Measurements from ENCODE around the gene NFYA. TPM values are rescaled to one million over a fixed set of nuclear protein-coding genes. Genes with fewer than 3 reads are reported as not detected.
A peak's percentile ranks its signal among the peaks of the same experiment; 100 is the strongest.

Gene NFYA
- total RNA-seq, 2 experiments from 2014 or later = 26.2 to 29.8 TPM

DNA sequence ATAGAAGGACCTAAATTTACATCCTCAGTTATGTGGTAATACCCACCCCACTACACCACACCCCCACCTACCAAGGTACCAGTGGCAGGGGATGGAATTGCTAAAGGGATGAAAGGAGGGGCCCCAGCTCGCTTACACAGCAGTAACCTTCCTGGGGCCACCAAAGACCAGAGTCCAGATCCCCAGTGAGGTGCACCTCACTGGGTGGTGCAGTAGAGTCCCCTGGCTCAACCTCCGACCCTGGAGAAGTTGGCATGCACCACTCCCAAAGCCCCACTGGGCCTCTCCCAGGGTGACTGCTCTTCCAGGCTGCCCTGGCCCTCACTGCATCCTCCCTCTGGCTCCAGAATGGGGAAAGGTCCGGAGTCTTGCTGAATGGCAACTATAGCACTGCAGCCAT lies 34.6 kb upstream of the NFYA start:
- Mint-ChIP-seq H3K27me3 (no peaks in the 10 kb centered on the region), H3K4me3 (no peak overlapping the region), H3K4me1 (peaks cover 7% of the 10 kb centered on the region), H3K36me3 (ENCODE audit: low read depth) (no peaks in the 10 kb centered on the region), H3K9me3 (no peaks in the 10 kb centered on the region), H3K27ac (no peak overlapping the region)
- no peak for DNase-seq
- POLR2A ChIA-PET = interaction anchor here (2.6 kb wide), 1 partner anchor 10 kb away, joined by 18 read pairs; no protein-coding TSS in a partner anchor
- CTCF ChIA-PET = interaction anchor here (0.8 to 5.6 kb wide), 7 partner anchors 8 to 35 kb away, joined by 3 to 68 read pairs (median 8); partner anchors contain the start of gene APOBEC2

DNA sequence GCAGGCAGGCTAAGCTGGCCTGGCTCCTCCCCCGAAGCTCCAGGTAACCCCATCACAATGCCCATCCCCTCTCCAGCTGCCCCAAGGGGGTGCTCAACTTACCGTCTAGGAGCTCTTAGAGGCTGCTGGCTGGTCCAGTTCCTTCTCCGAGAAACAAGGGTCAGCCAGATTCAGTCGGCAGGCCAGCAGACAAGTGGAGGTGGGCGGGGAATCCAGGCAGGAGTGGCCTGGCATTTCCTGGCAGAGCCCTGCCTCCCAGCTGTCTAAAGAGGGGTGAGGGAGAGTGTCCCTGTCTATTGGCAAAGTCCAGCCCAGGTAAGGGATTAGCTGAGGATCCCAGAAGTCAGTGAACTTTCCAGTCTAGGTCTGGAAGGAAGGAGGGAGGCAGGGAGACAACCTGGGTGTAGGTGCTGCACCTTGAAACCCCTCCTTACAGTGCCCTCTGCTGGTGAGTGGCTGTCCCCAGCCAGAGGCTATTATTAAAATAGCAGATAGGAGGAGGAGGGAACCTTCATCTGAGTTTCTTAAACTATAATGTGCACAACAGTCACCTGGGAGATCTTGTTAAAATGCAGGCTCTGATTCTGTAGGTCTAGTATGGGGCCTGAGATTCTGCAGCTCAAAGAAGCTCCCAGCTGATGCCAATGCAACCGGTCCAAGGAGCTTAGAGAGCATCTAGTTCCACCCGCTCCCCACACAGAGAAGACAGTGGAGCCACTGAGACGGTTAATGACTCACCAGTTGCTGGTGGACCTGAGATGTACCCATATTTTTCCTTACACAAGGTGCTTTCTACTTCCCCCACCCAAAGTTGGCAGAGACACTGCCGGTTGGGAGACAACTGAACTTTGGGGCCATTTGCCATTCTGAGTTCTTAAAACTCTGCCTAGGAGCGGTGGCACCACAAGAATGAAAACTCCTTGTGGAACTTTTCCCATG lies 33.4 kb upstream of the NFYA start, which contains the start of gene UNC5CL:
Gene UNC5CL (minus strand): TSS at position 162 of the 939 bp plus-strand sequence. CDS start 4,147 bp downstream, outside the sequence.
- no peaks in the 10 kb centered on the region for H3K9me3 Mint-ChIP-seq
- ChIA-PET CTCF (interaction anchor here (0.7 to 5.6 kb wide), 13 partner anchors 10 to 267 kb away, joined by 3 to 68 read pairs (median 4); partner anchors contain the start of genes APOBEC2, NFYA and OARD1), POLR2A (interaction anchor here (0.9 to 1.8 kb wide), 4 partner anchors 8 to 32 kb away, joined by 3 to 5 read pairs (median 4); no protein-coding TSS in a partner anchor)
- H3K27me3 Mint-ChIP-seq = no peaks in the 10 kb centered on the region
- H3K4me1 Mint-ChIP-seq = peaks cover 7% of the 10 kb centered on the region
- H3K36me3 Mint-ChIP-seq (ENCODE audit: low read depth) = no peaks in the 10 kb centered on the region
- H3K4me3 Mint-ChIP-seq = no peak within 1 kb of the TSS
- no peak within 1 kb of the TSS for H3K27ac Mint-ChIP-seq
- peak; percentile 67 for DNase-seq

DNA sequence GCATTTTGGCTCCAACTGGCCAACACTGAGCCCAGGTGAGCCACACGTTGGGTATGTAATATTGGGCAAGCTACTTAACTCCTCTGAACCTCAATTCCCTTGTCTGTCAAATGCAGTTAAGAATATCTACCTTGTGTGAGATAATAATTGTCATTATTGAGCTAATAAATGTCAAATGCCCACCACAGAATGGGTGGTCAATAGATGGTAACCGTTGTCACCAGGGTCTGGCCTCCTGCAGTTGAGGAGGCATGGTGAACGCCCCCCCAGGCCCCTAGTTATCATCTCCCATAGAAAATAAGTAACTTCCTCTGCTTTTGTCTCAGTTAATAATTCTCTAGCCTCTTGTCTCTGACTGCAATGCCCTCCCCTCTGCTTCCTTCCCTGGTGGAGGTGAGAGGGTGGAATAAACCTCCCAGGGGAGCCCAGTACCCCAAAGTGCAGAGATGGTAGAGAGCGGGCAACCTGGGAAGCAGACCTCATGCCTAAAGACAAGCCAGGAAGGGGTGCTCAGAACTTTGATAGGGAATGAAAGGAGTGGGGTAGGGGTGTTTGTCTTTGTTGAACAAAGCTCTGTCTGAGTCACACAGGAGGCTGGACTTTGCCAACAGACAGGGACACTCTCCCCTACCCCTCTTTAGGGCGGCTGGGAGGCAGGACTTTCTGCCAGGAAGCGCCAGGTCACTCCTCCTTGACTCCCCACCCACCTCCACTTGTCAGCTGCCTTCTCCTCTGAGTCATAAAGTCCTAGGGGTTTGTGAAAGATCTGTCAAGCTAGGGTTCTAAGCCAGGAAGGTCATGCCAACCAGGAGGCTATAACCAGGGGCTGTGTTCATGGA lies 32.5 kb upstream of the NFYA start:
- peak; percentile 22 for DNase-seq
- CTCF ChIA-PET = interaction anchor here (0.7 to 5.6 kb wide), 13 partner anchors 9 to 267 kb away, joined by 3 to 68 read pairs (median 4); partner anchors contain the start of gene APOBEC2
- Mint-ChIP-seq H3K4me1 (peaks cover 7% of the 10 kb centered on the region), H3K27me3 (no peaks in the 10 kb centered on the region), H3K27ac (no peak overlapping the region), H3K36me3 (ENCODE audit: low read depth) (no peaks in the 10 kb centered on the region), H3K4me3 (no peak overlapping the region), H3K9me3 (no peaks in the 10 kb centered on the region)
- POLR2A ChIA-PET = interaction anchor here (0.9 to 1.8 kb wide), 5 partner anchors 9 to 32 kb away, joined by 3 to 5 read pairs (median 4); partner anchors contain the start of gene NFYA

DNA sequence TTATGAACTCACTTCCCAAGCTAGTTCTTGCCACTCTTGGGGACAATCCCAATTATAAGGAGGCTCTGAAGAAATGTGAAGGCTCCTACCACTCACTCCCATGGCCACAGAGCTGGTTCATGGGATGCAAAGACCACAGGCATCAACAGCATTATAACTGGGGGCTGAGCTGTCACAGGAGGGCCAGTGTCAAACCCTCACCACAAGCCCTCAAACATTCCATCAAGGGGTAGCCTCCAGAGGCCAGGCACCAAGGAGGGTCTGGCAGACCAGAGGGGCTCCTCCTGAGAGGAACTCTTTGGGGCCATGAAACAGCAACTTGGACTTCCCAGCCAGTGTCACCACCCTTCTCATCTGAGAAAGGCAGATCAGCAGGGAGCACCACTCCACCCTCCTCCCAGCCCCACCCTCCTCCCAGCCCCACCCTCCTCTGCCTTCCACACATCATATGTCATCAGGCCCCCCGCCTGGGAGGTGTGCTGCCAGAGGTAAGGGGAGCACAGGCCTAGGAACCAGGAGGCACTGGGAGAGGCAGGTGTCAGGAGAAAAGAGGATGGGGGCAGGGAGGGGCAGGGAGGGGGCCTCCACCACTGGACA lies 31.7 kb upstream of the NFYA start:
- peaks cover 7% of the 10 kb centered on the region for H3K4me1 Mint-ChIP-seq
- no peak overlapping the region for H3K27ac Mint-ChIP-seq
- DNase-seq = no peak
- H3K9me3 Mint-ChIP-seq = no peaks in the 10 kb centered on the region
- no peaks in the 10 kb centered on the region for H3K36me3 Mint-ChIP-seq (ENCODE audit: low read depth)
- ChIA-PET POLR2A (interaction anchor here (1.1 to 1.4 kb wide), 2 partner anchors 13 to 31 kb away, joined by 4 read pairs; partner anchors contain the start of gene NFYA), CTCF (interaction anchor here (0.8 to 5.6 kb wide), 9 partner anchors 8 to 141 kb away, joined by 3 to 68 read pairs (median 5); partner anchors contain the start of gene APOBEC2)
- no peak overlapping the region for H3K4me3 Mint-ChIP-seq
- H3K27me3 Mint-ChIP-seq = no peaks in the 10 kb centered on the region

DNA sequence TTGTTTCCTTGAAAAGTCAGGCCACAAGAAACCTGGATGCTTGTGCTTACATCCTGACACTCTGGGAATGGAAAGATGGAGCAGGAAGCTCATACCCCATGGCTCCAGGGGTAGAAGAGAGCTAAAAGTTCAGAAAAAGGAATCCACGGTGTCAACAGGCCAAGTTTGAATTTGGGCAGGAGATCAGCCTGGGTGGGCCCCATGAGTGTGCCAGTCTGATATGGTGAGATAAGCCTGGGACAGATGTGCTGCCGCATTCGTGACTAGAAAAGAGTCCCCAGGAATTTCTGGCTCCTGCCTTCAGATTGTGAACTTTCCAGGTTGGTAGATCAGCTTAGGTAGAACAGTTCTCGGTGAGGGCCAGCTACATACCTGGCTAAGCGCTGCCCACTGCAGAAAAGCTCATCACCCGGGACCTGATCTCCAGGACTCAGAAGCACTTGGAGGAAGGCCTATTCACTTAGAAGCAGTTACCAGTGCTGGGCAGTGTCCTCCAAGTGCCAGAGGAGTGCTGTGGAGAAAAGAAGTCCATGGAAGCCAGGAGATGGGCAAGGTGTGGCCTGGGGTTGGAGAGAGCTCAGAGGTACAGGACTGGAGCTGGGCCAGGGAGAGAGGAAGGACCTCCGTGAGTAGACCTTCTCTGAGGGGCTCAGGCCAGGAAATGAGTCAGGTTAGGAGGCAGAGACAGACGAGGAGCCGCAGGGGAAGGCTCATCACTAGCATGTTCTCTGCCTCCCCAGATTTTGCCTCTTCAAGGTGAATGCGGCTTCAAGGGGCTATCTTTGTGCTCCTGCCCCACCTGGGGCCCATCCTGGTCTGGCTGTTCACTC lies 30.3 kb upstream of the NFYA start, which contains the start of gene TSPO2:
Gene TSPO2 (plus strand): TSS at position 242 of the 830 bp plus-strand sequence. CDS start 519 bp downstream, at position 761.
- Mint-ChIP-seq H3K36me3 (ENCODE audit: low read depth) (no peaks in the 10 kb centered on the region), H3K9me3 (no peaks in the 10 kb centered on the region), H3K4me3 (no peak within 1 kb of the TSS), H3K27ac (no peak within 1 kb of the TSS), H3K27me3 (no peaks in the 10 kb centered on the region), H3K4me1 (peaks cover 7% of the 10 kb centered on the region)
- DNase-seq = no peak
- POLR2A ChIA-PET = interaction anchor here (1.1 to 1.6 kb wide), 2 partner anchors 14 kb away, joined by 4 to 7 read pairs; no protein-coding TSS in a partner anchor
- CTCF ChIA-PET = interaction anchor here (4.7 to 5.6 kb wide), 2 partner anchors 12 to 14 kb away, joined by 36 to 68 read pairs; partner anchors contain the start of gene APOBEC2

DNA sequence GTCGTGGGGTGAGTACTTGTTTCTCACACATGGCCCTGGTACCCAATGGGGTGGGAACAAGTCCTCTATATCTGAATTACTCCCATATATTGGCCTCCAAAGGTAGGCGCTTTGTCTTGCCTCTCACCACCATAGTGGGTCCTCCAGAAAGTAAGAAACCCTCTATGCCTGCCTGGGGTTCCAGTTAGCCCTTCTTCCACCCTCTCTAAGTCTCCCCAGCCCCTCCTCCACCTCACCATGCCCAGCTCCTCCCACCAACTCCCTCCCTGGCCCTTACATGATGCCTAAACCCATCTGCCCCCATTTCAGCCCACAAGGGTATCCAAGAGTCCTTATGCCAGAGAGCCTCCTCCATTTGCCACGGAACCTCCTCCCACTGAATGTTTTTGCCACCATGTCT lies 29.6 kb upstream of the NFYA start:
- no peaks in the 10 kb centered on the region for H3K27me3 Mint-ChIP-seq
- no peaks in the 10 kb centered on the region for H3K9me3 Mint-ChIP-seq
- CTCF ChIA-PET = interaction anchor here (4.7 to 5.6 kb wide), 2 partner anchors 11 to 14 kb away, joined by 36 to 68 read pairs; partner anchors contain the start of gene APOBEC2
- H3K4me1 Mint-ChIP-seq = peaks cover 7% of the 10 kb centered on the region
- H3K36me3 Mint-ChIP-seq (ENCODE audit: low read depth) = no peaks in the 10 kb centered on the region
- H3K27ac Mint-ChIP-seq = no peak overlapping the region
- no peak for DNase-seq
- no peak overlapping the region for H3K4me3 Mint-ChIP-seq
- POLR2A ChIA-PET = interaction anchor here (1.6 kb wide), 1 partner anchor 14 kb away, joined by 7 read pairs; no protein-coding TSS in a partner anchor

DNA sequence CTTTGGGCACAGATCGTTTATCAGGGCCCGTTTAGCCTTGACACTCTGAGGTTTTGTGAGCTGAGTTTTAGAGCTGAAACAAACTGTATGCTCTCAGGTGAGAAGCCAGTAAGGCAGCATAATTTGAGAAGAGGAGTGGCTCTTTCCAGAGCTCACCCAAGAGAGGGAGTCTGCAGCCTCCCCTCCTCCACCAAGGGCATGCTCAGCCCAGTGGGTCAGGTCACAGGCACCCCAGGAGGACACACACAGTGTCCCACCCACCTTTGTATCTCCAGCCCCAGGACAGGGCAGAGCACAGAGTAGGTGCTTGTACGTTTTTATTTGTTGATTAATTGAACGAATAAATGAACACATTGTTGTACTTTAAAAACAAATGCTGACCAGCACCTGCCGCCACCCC lies 27.1 kb upstream of the NFYA start:
- H3K4me3 Mint-ChIP-seq = no peak overlapping the region
- H3K9me3 Mint-ChIP-seq = no peaks in the 10 kb centered on the region
- no peaks in the 10 kb centered on the region for H3K27me3 Mint-ChIP-seq
- ChIA-PET CTCF (interaction anchor here (1.1 to 3.3 kb wide), 4 partner anchors 10 to 35 kb away, joined by 3 to 21 read pairs (median 6); no protein-coding TSS in a partner anchor), POLR2A (interaction anchor here (1.3 to 1.4 kb wide), 3 partner anchors 10 to 27 kb away, joined by 4 to 5 read pairs (median 5); partner anchors contain the start of gene NFYA)
- H3K27ac Mint-ChIP-seq = no peak overlapping the region
- H3K36me3 Mint-ChIP-seq (ENCODE audit: low read depth) = no peaks in the 10 kb centered on the region
- peaks cover 3% of the 10 kb centered on the region for H3K4me1 Mint-ChIP-seq
- DNase-seq = no peak

DNA sequence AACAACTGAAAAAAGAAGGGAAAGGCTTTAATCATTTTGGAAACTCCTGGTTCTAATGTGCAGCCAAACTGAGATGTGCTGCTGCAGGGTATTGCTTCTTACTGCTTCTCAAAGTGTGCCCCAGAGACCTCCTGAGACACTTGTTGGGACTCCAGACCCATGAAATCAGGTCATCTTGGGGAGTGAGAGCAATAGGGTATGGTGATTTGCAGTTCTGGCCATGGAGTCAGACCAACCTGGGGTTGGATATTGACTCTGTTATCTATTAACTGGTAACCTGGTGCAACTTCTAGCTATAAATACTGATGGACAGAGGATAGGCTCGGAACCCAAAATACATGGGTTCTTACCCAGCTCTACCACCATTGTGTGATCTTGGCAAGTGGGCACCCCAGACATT lies 26.7 kb upstream of the NFYA start:
- no peak for DNase-seq
- Mint-ChIP-seq H3K9me3 (no peaks in the 10 kb centered on the region), H3K36me3 (ENCODE audit: low read depth) (no peaks in the 10 kb centered on the region), H3K4me3 (no peak overlapping the region), H3K27me3 (no peaks in the 10 kb centered on the region), H3K27ac (no peak overlapping the region), H3K4me1 (no peaks in the 10 kb centered on the region)
- ChIA-PET CTCF (interaction anchor here (0.9 to 3.3 kb wide), 5 partner anchors 9 to 36 kb away, joined by 3 to 21 read pairs (median 3); no protein-coding TSS in a partner anchor), POLR2A (interaction anchor here (1.3 to 1.4 kb wide), 3 partner anchors 10 to 27 kb away, joined by 4 to 5 read pairs (median 5); partner anchors contain the start of gene NFYA)

DNA sequence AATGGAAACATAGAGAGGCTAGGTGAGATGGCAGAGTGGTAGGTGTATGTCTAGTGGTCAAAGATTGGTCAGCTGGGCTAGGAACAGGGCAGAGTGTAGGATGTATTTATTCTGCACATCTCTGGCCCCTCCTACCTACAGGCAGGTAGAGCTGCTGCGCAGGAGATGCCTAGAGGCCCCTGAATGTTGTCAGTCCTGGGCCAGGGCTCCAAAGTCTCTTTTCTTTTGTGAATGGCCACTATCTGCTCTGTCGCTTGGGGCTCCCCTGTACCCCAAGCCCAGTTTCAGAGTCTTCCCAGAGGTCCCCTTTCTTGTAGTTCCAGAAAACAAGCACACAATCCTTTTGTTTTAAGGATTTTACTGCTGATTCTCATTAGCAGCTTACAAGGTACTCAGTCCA lies 25.5 kb upstream of the NFYA start:
- peaks cover 6% of the 10 kb centered on the region for H3K36me3 Mint-ChIP-seq (ENCODE audit: low read depth)
- ChIA-PET POLR2A (interaction anchor here (1.4 kb wide), 1 partner anchor 24 kb away, joined by 5 read pairs; no protein-coding TSS in a partner anchor), CTCF (interaction anchor here (1.3 to 3.3 kb wide), 2 partner anchors 10 to 19 kb away, joined by 3 to 21 read pairs; no protein-coding TSS in a partner anchor)
- no peaks in the 10 kb centered on the region for H3K27me3 Mint-ChIP-seq
- H3K9me3 Mint-ChIP-seq = no peaks in the 10 kb centered on the region
- no peak overlapping the region for H3K27ac Mint-ChIP-seq
- peaks cover 11% of the 10 kb centered on the region for H3K4me1 Mint-ChIP-seq
- no peak for DNase-seq
- H3K4me3 Mint-ChIP-seq = no peak overlapping the region

DNA sequence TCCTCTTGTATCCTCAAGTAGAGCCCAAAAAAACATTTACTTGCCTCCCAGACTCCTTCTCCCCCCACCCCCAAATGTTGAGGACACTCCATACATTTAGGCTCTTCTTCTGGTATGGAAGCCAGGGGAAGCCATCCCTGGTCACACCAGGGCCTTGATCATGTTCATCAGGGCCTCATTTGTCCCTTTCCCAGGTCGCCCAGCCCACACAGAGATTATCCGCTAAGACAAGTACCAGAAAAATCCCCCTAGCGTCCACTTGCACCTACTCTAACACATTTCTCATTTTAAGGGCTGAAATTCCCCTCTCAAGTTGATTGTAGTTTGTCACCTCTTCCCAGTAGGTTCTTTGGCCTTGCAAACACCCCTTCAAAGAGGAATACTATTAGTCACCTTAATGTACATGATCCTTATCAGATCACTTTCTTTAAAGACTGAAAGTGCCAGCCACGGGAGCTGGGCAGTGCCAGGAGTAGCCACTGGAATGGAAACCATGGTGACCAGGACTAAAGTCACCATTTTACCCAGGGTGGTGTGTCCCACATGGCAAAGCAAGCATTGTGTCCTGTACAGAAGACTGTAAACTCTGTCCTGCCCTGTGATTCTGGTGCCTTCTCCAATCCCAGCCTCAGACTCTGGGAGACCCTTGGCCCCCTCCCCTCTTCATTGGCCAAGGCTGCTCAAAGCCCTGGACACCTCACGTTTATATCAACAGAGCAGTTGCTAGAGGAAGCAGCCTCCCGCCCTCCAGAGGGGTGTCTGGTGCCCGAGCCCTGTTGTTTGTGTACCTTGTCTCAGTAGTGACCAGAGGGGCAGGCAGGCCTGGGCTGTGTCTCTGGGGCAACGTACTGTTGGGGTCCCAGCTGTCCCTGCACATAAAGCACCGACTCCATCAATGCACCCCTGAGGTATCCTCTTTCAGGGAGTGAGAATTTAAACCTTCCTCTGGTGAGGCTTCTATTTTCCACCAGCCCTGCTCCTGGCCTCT lies 24.7 kb upstream of the NFYA start:
- DNase-seq = no peak
- Mint-ChIP-seq H3K27me3 (no peaks in the 10 kb centered on the region), H3K27ac (no peak overlapping the region)

More for the DNA sequence above, 24.7 kb upstream of the NFYA start:
- ChIA-PET POLR2A (interaction anchor here (0.8 kb wide), 1 partner anchor 25 kb away, joined by 3 read pairs; the partner anchor contains the start of genes NFYA and OARD1), CTCF (interaction anchor here (1.0 to 1.8 kb wide), 2 partner anchors 8 to 12 kb away, joined by 4 to 9 read pairs; partner anchors contain the start of gene UNC5CL)
- H3K4me1 Mint-ChIP-seq = peaks cover 17% of the 10 kb centered on the region
- H3K9me3 Mint-ChIP-seq = no peaks in the 10 kb centered on the region
- H3K36me3 Mint-ChIP-seq (ENCODE audit: low read depth) = peaks cover 6% of the 10 kb centered on the region
- H3K4me3 Mint-ChIP-seq = no peak overlapping the region

All from activated CD4-positive, alpha-beta memory T cell treated with anti-CD3 and anti-CD28 coated beads, Interleukin-2, amount 10 ng/mL, durations not matched to agents 7 days and 5 days (primary cell).